OCI-LY1 (cell line): Measurements from ENCODE around the gene ZFHX3.

Experiments
- H2AFZ ChIP-seq: fragments of 200-600 bp; sonication (generic), shearing (Covaris generic); 2 replicates; pipeline ENCODE4 v1.6.0; 2014; ENCODE audit warnings: antibody characterized with exemption, mild to moderate bottlenecking, low read length
- H3F3A ChIP-seq: fragments of 200-600 bp; sonication (generic), shearing (Covaris generic); 2 replicates; pipeline ENCODE4 v1.6.0; 2014; ENCODE audit warnings: mild to moderate bottlenecking, antibody characterized with exemption, low read length, moderate library complexity; ENCODE audit not compliant: insufficient read depth
- H3K27ac ChIP-seq: fragments of 200-600 bp; sonication (generic); 2 replicates; pipeline ENCODE4 v1.5.1; 2014; ENCODE audit warnings: low read length, mixed run types, mild to moderate bottlenecking, low read depth; ENCODE audit not compliant: poor library complexity, severe bottlenecking
- H3K27me3 ChIP-seq: fragments of 200-600 bp; sonication (generic); 2 replicates; pipeline ENCODE4 v1.6.0; 2014; ENCODE audit warnings: antibody characterized with exemption, mild to moderate bottlenecking, low read length, moderate library complexity; ENCODE audit not compliant: insufficient read depth
- H3K36me3 ChIP-seq: fragments of 200-600 bp; sonication (generic); 2 replicates; pipeline ENCODE4 v1.6.1; 2014; ENCODE audit warnings: mild to moderate bottlenecking, antibody characterized with exemption, low read length, moderate library complexity, mixed read lengths; ENCODE audit not compliant: insufficient read depth
- H3K4me1 ChIP-seq: fragments of 200-600 bp; sonication (generic); 2 replicates; pipeline ENCODE4 v1.5.1; 2014; ENCODE audit warnings: mild to moderate bottlenecking, low read length, moderate library complexity; ENCODE audit not compliant: insufficient read depth, severe bottlenecking
- H3K4me2 ChIP-seq: fragments of 200-600 bp; sonication (generic), shearing (Covaris generic); 2 replicates; pipeline ENCODE4 v1.6.1; 2014; ENCODE audit warnings: low read length
- H3K4me3 ChIP-seq: fragments of 200-600 bp; sonication (generic); 2 replicates; pipeline ENCODE4 v1.5.1; 2014; ENCODE audit warnings: low read length, low read depth, mild to moderate bottlenecking, mixed read lengths; ENCODE audit not compliant: poor library complexity, severe bottlenecking
- H3K79me2 ChIP-seq: fragments of 200-600 bp; shearing (Covaris generic); 2 replicates; pipeline ENCODE4 v1.6.1; 2016; ENCODE audit warnings: mixed run types, low read length, mixed read lengths; ENCODE audit not compliant: insufficient read depth
- H3K9ac ChIP-seq: fragments of 200-600 bp; sonication (generic), shearing (Covaris generic); 2 replicates; pipeline ENCODE4 v1.6.1; 2014; ENCODE audit warnings: mild to moderate bottlenecking, low read length, mixed read lengths
- H3K9me2 ChIP-seq: fragments of 200-600 bp; sonication (generic), shearing (Covaris generic); 2 replicates; pipeline ENCODE4 v1.6.1; 2014; ENCODE audit warnings: low read depth, mild to moderate bottlenecking, low read length, mixed read lengths
- H3K9me3 ChIP-seq: fragments of 200-600 bp; shearing (Covaris generic); 2 replicates; pipeline ENCODE4 v1.6.1; 2014; ENCODE audit warnings: low read length, mixed read lengths
- H4K20me1 ChIP-seq: fragments of 200-600 bp; sonication (generic), shearing (Covaris generic); 2 replicates; pipeline ENCODE4 v1.6.0; 2016; ENCODE audit warnings: mild to moderate bottlenecking, low read length; ENCODE audit not compliant: insufficient read depth
- CTCF ChIP-seq: fragments of 200-600 bp; sonication (generic), shearing (Covaris generic); IDR thresholded peaks from 2 replicates; pipeline ENCODE4 v1.5.1; 2017; ENCODE audit warnings: mild to moderate bottlenecking, antibody characterized with exemption, low read length, moderate library complexity, mixed read lengths
- EZH2 ChIP-seq: fragments of 200-600 bp; sonication (generic), shearing (Covaris generic); IDR thresholded peaks from 2 replicates; pipeline ENCODE4 v1.8.0; 2017; ENCODE audit warnings: borderline replicate concordance, mixed run types, mild to moderate bottlenecking, antibody characterized with exemption, low read length, moderate library complexity, mixed read lengths

The ZFHX3 gene

DNA sequence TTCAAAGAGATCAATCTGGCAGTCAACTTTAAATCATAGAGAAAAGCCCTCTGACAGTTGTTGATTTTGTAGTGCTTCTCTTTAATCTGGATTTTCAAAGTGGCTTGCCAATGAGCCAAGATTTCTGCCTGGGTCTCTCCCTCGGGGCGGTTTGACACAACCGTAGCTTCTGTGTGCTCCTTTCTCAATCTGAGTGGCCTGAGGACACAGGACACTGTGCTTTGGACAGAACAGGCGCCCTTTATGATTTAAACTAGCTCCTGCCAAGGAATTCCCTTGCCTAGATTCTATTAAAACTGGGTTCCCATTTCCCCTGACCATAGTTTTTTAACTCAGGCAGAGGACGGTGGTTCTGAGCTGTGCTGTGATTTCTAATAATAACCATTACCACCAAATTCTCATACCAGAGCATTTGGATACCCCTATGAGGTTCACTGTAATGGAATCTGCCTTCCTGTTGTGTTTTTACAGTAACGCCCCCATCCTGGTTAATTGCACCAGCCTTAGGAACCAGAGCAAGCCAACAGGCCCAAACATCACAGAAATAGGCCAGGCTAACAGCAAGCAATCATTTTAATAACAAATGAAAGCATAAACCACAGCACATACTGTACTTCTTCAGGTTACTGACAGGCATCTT lies 4.0 kb downstream of the ZFHX3 start:
- no peaks in the 10 kb centered on the region for H3K36me3 ChIP-seq
- H3K9me2 ChIP-seq, result no peaks in the 10 kb centered on the region
- no peaks in the 10 kb centered on the region for H3K9me3 ChIP-seq
- H2AFZ ChIP-seq, result no peak overlapping the region
- no peaks in the 10 kb centered on the region for H3K4me1 ChIP-seq
- H3K79me2 ChIP-seq, result no peaks in the 10 kb centered on the region
- H3K27me3 ChIP-seq, result peaks cover 10% of the 10 kb centered on the region; the same call in 1 of the 2 replicates
- no peak overlapping the region for H3K9ac ChIP-seq
- no peak overlapping the region for H3K27ac ChIP-seq
- H3K4me3 ChIP-seq, result no peak overlapping the region
- TF ChIP-seq EZH2 (no peak), CTCF (no peak)
- H4K20me1 ChIP-seq, result no peaks in the 10 kb centered on the region
- H3K4me2 ChIP-seq, result no peak overlapping the region
- H3F3A ChIP-seq, result no peaks in the 10 kb centered on the region

- H3K4me3 ChIP-seq, result no peak overlapping the region
- H2AFZ ChIP-seq, result no peak overlapping the region
- peaks cover 4% of the 10 kb centered on the region; the same call in 1 of the 2 replicates for H3K27me3 ChIP-seq
- H3K27ac ChIP-seq, result no peak overlapping the region
- H4K20me1 ChIP-seq, result no peaks in the 10 kb centered on the region
- H3K9ac ChIP-seq, result no peak overlapping the region
- no peak overlapping the region for H3K4me2 ChIP-seq
- no peaks in the 10 kb centered on the region for H3K36me3 ChIP-seq
- H3K79me2 ChIP-seq, result no peaks in the 10 kb centered on the region
- no peaks in the 10 kb centered on the region for H3K9me3 ChIP-seq
- no peaks in the 10 kb centered on the region for H3K9me2 ChIP-seq
- no peak for TF ChIP-seq EZH2
- TF ChIP-seq CTCF, result no peak
- no peaks in the 10 kb centered on the region for H3F3A ChIP-seq
- no peaks in the 10 kb centered on the region for H3K4me1 ChIP-seq
Observed at GRCh38 chr16:73042807-73043206, 5.1 kb downstream of the ZFHX3 start.

DNA sequence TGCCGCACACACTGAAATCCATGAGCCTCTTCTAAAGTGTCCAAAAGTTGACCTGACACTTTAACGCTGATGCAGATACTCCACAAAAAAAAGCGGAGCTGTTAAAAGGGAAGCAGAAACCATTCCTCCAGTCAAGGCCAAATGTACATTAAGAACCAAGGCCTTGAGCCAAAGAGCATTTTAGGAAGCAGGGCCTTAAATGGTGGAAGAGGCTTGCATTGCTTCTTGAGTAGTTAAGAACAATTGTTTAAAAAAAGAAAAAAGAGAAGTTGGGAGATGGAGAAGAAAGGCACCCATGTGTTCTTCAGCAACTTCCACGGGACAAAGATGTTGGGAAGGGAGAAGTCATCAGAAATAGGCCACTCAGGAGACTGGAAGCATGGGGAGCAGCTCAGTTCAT lies 6.3 kb downstream of the ZFHX3 start:
- no peak overlapping the region for H3K9ac ChIP-seq
- H3K4me1 ChIP-seq, result no peaks in the 10 kb centered on the region
- H2AFZ ChIP-seq, result no peak overlapping the region
- H3K9me3 ChIP-seq, result no peaks in the 10 kb centered on the region
- no peak overlapping the region for H3K27ac ChIP-seq
- no peaks in the 10 kb centered on the region for H3K36me3 ChIP-seq
- 0 out of 2 replicates have a peak, but pooled peaks cover 4% of the 10 kb centered on the region for H3K27me3 ChIP-seq
- no peaks in the 10 kb centered on the region for H3F3A ChIP-seq
- no peak overlapping the region for H3K4me2 ChIP-seq
- H3K79me2 ChIP-seq, result no peaks in the 10 kb centered on the region
- H3K9me2 ChIP-seq, result no peaks in the 10 kb centered on the region
- H4K20me1 ChIP-seq, result no peaks in the 10 kb centered on the region
- H3K4me3 ChIP-seq, result no peak overlapping the region
- TF ChIP-seq CTCF (no peak), EZH2 (no peak)
